Measurements from ENCODE around the gene FMC1. TPM values are rescaled to one million over a fixed set of nuclear protein-coding genes. Genes with fewer than 3 reads are reported as not detected.

Gene FMC1
- total and polyA plus RNA-seq, 4 experiments from 2014 or later: 6.7 to 66.8 (median 30.2) TPM

- H3K27ac Mint-ChIP-seq: peak overlapping the region; percentile 100
- H3K9me3 Mint-ChIP-seq: peaks cover 0 to 17% (median 3%) of the 10 kb centered on the region in 8 donors
- H3K27me3 Mint-ChIP-seq: peaks cover 3 to 6% of the 10 kb centered on the region in 2 donors
- ChIA-PET POLR2A (ENCODE audit: partially characterized antibody) (interaction anchor here (0.6 to 4.9 kb wide), 14 partner anchors 13 to 245 kb away, joined by 3 to 107 read pairs (median 3); partner anchors contain the start of genes LUC7L2 and UBN2), CTCF (ENCODE audit: partially characterized antibody) (interaction anchor here (0.9 to 1.6 kb wide), 3 partner anchors 20 to 104 kb away, joined by 3 to 8 read pairs (median 4); partner anchors contain the start of gene LUC7L2)
- peak overlapping the region; percentile 100 for H3K27ac ChIP-seq (ENCODE audit: low read depth, low read length)
- no peaks in the 10 kb centered on the region for H3K27me3 ChIP-seq (ENCODE audit: insufficient read depth, low read length)
- peak overlapping the region; percentile 95 to 99 (median 98) for H3K4me3 Mint-ChIP-seq
- H3K4me1 Mint-ChIP-seq: peaks cover 17 to 45% (median 27%) of the 10 kb centered on the region in 4 donors
- peaks cover 0 to 21% of the 10 kb centered on the region in 2 donors for H3K36me3 Mint-ChIP-seq
- H3K9me3 ChIP-seq (ENCODE audit: control insufficient read depth in 1 of 2, low read length in 2 of 2): no peaks in the 10 kb centered on the region
- peak; percentile 97 to 100 (median 98) for DNase-seq
- intact Hi-C loops (cut with micrococcal nuclease): loop anchor here (1.0 to 10.0 kb wide), 11 partner anchors 19 to 1335 kb away; partner anchors contain the start of genes ADCK2, LUC7L2, MKRN1 and UBN2
- peak overlapping the region; percentile 95 to 96 for H3K4me3 ChIP-seq (ENCODE audit: low read length in 2 of 2)
- H3K36me3 ChIP-seq (ENCODE audit: insufficient read depth, low read length): no peaks in the 10 kb centered on the region
- H3K4me1 ChIP-seq (ENCODE audit: insufficient read depth, low read length): peaks cover 20% of the 10 kb centered on the region
Observed at GRCh38 chr7:139340037-139340807, 915 bp upstream of the FMC1 start.

DNA sequence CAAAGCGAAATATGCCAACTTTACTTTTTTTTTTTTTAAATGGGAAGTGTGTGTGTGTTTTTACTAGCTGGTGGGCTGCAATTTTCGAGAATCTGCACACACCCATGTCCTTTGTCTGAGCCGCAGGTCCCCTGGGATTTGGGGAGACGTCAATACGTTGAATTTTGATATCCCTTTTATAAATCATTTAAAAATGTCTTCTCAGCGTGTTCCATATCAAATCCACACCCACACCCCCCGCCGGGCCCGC is 404 bp upstream of the FMC1 start:
- peak overlapping the region; percentile 95 to 96 for H3K4me3 ChIP-seq (ENCODE audit: low read length in 2 of 2)

GRCh38 chr7:139341776-139342226 is 664 bp downstream of the FMC1 start:
- Mint-ChIP-seq H3K9me3 (peaks cover 0 to 17% (median 3%) of the 10 kb centered on the region in 8 donors), H3K27ac (peak overlapping the region; percentile 100), H3K4me1 (peaks cover 18 to 45% (median 29%) of the 10 kb centered on the region in 4 donors), H3K27me3 (peaks cover 3 to 6% of the 10 kb centered on the region in 2 donors), H3K36me3 (peaks cover 5 to 27% of the 10 kb centered on the region in 2 donors), H3K4me3 (peak overlapping the region; percentile 95 to 99 (median 98))
- H3K36me3 ChIP-seq (ENCODE audit: insufficient read depth, low read length): peaks cover 3% of the 10 kb centered on the region
- peaks cover 20% of the 10 kb centered on the region for H3K4me1 ChIP-seq (ENCODE audit: insufficient read depth, low read length)
- CTCF ChIA-PET (ENCODE audit: partially characterized antibody): no interaction called here
- intact Hi-C loops (cut with micrococcal nuclease): loop anchor here (2.0 to 10.0 kb wide), 5 partner anchors 53 to 1333 kb away; partner anchors contain the start of genes ADCK2, MKRN1 and ZC3HAV1L
- DNase-seq: no peak
- no peaks in the 10 kb centered on the region for H3K27me3 ChIP-seq (ENCODE audit: insufficient read depth, low read length)
- POLR2A ChIA-PET (ENCODE audit: partially characterized antibody): interaction anchor here (1.0 kb wide), 1 partner anchor 247 kb away, joined by 3 read pairs; no protein-coding TSS in a partner anchor
- H3K9me3 ChIP-seq (ENCODE audit: control insufficient read depth in 1 of 2, low read length in 2 of 2): no peaks in the 10 kb centered on the region
- peak overlapping the region; percentile 95 to 96 for H3K4me3 ChIP-seq (ENCODE audit: low read length in 2 of 2)
- H3K27ac ChIP-seq (ENCODE audit: low read depth, low read length): peak overlapping the region; percentile 100

More for the DNA sequence above, 404 bp upstream of the FMC1 start:
- H3K4me1 Mint-ChIP-seq: peaks cover 17 to 45% (median 29%) of the 10 kb centered on the region in 4 donors
- peaks cover 0 to 21% of the 10 kb centered on the region in 2 donors for H3K36me3 Mint-ChIP-seq
- POLR2A ChIA-PET (ENCODE audit: partially characterized antibody): interaction anchor here (0.6 to 4.9 kb wide), 7 partner anchors 13 to 246 kb away, joined by 3 to 107 read pairs (median 5); partner anchors contain the start of genes LUC7L2 and UBN2
- no peaks in the 10 kb centered on the region for H3K9me3 ChIP-seq (ENCODE audit: control insufficient read depth in 1 of 2, low read length in 2 of 2)
- no peak for DNase-seq
- peaks cover 20% of the 10 kb centered on the region for H3K4me1 ChIP-seq (ENCODE audit: insufficient read depth, low read length)
- H3K36me3 ChIP-seq (ENCODE audit: insufficient read depth, low read length): no peaks in the 10 kb centered on the region
- peaks cover 3 to 6% of the 10 kb centered on the region in 2 donors for H3K27me3 Mint-ChIP-seq
- H3K27me3 ChIP-seq (ENCODE audit: insufficient read depth, low read length): no peaks in the 10 kb centered on the region
- H3K4me3 Mint-ChIP-seq: peak overlapping the region; percentile 95 to 99 (median 98)
- H3K27ac Mint-ChIP-seq: peak overlapping the region; percentile 100
- CTCF ChIA-PET (ENCODE audit: partially characterized antibody): no interaction called here
- intact Hi-C loops (cut with micrococcal nuclease): loop anchor here (1.0 to 10.0 kb wide), 11 partner anchors 19 to 1334 kb away; partner anchors contain the start of genes ADCK2, LUC7L2, MKRN1 and UBN2
- peaks cover 0 to 17% (median 3%) of the 10 kb centered on the region in 8 donors for H3K9me3 Mint-ChIP-seq
- peak overlapping the region; percentile 100 for H3K27ac ChIP-seq (ENCODE audit: low read depth, low read length)

DNA sequence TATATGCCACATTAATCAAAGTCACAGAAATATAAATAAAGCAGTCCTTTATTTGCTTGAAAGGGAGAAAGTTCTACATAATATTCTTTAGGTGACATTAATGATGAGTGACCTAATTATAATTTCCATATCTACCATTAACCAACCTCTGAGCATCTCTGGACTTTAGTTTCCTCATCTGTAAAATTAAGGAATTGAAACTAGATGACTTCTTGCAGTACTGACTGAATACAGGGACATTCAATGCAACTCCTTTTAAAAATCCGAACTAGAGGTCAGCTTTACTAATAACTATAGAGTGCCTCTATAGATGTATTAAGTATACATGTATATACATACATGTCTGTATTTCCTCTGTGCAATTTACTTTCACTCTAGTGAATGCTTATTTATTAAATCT is 3.9 kb downstream of the FMC1 start:
- Histone ChIP-seq H3K9me3 (ENCODE audit: control insufficient read depth in 1 of 2, low read length in 2 of 2) (no peaks in the 10 kb centered on the region), H3K27me3 (ENCODE audit: insufficient read depth, low read length) (no peaks in the 10 kb centered on the region), H3K27ac (ENCODE audit: low read depth, low read length) (no peak overlapping the region), H3K4me3 (ENCODE audit: low read length in 2 of 2) (no peak overlapping the region), H3K36me3 (ENCODE audit: insufficient read depth, low read length) (peaks cover 3% of the 10 kb centered on the region), H3K4me1 (ENCODE audit: insufficient read depth, low read length) (peaks cover 20% of the 10 kb centered on the region)
- intact Hi-C loops (cut with micrococcal nuclease): loop anchor here (10.0 kb wide), 2 partner anchors 50 to 1330 kb away; partner anchors contain the start of gene ADCK2
- no peak for DNase-seq
- H3K27ac Mint-ChIP-seq: peak overlapping the region in 2 of 7 donors; percentile 53 to 79
- peaks cover 0 to 13% (median 3%) of the 10 kb centered on the region in 8 donors for H3K9me3 Mint-ChIP-seq
- ChIA-PET CTCF (ENCODE audit: partially characterized antibody) (interaction anchor here (1.2 kb wide), 1 partner anchor 33 kb away, joined by 3 read pairs; no protein-coding TSS in a partner anchor), POLR2A (ENCODE audit: partially characterized antibody) (interaction anchor here (1.2 kb wide), 1 partner anchor 14 kb away, joined by 10 read pairs; the partner anchor contains the start of gene LUC7L2)
- no peak overlapping the region for H3K4me3 Mint-ChIP-seq
- peaks cover 15 to 36% (median 25%) of the 10 kb centered on the region in 4 donors for H3K4me1 Mint-ChIP-seq
- peaks cover 3 to 6% of the 10 kb centered on the region in 2 donors for H3K27me3 Mint-ChIP-seq
- H3K36me3 Mint-ChIP-seq: peaks cover 7 to 37% of the 10 kb centered on the region in 2 donors

- Histone ChIP-seq H3K4me1 (ENCODE audit: insufficient read depth, low read length) (no peaks in the 10 kb centered on the region), H3K36me3 (ENCODE audit: insufficient read depth, low read length) (peaks cover 3% of the 10 kb centered on the region), H3K27me3 (ENCODE audit: insufficient read depth, low read length) (no peaks in the 10 kb centered on the region), H3K27ac (ENCODE audit: low read depth, low read length) (no peak overlapping the region), H3K4me3 (ENCODE audit: low read length in 2 of 2) (no peak overlapping the region), H3K9me3 (ENCODE audit: control insufficient read depth in 1 of 2, low read length in 2 of 2) (no peaks in the 10 kb centered on the region)
- H3K4me3 Mint-ChIP-seq: no peak overlapping the region
- intact Hi-C loops (cut with micrococcal nuclease): no loop called here
- H3K9me3 Mint-ChIP-seq: no peaks in the 10 kb centered on the region
- POLR2A ChIA-PET (ENCODE audit: partially characterized antibody): no interaction called here
- peak overlapping the region in 2 of 7 donors; percentile 23 to 50 for H3K27ac Mint-ChIP-seq
- CTCF ChIA-PET (ENCODE audit: partially characterized antibody): no interaction called here
- no peaks in the 10 kb centered on the region for H3K27me3 Mint-ChIP-seq
- no peak for DNase-seq
- peaks cover 18 to 32% of the 10 kb centered on the region in 2 donors for H3K36me3 Mint-ChIP-seq
- H3K4me1 Mint-ChIP-seq: peaks cover 6 to 10% (median 7%) of the 10 kb centered on the region in 4 donors
Observed at GRCh38 chr7:139351027-139351426, 9.9 kb downstream of the FMC1 start.

DNA sequence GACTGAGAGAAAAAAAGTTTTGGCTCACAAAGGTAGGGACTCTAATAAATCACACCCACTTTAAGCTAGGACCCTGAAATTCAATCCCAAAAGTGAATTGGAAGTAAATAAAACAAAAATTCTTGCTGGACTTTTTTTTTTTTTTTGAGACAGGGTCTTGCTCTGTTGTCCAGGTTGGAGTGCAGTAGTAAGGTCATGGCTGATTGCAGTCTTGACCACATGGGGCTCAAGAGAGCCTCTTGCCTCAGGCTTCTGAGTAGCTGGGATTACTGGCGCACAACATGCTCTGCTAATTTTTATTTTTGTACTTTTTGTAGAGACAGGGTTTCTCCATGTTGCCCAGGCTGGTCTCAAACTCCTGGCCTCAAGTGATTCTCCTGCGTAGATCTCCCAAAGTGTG is 13.6 kb downstream of the FMC1 start:
- Histone ChIP-seq H3K27me3 (ENCODE audit: insufficient read depth, low read length) (no peaks in the 10 kb centered on the region), H3K4me3 (ENCODE audit: low read length in 2 of 2) (no peak overlapping the region), H3K9me3 (ENCODE audit: control insufficient read depth in 1 of 2, low read length in 2 of 2) (no peaks in the 10 kb centered on the region), H3K27ac (ENCODE audit: low read depth, low read length) (no peak overlapping the region), H3K4me1 (ENCODE audit: insufficient read depth, low read length) (peaks cover 9% of the 10 kb centered on the region), H3K36me3 (ENCODE audit: insufficient read depth, low read length) (no peaks in the 10 kb centered on the region)
- intact Hi-C loops (cut with micrococcal nuclease): loop anchor here (5.0 kb wide), 1 partner anchor 247 kb away; the partner anchor contains the start of gene ZC3HAV1
- Mint-ChIP-seq H3K4me1 (peaks cover 11 to 30% (median 16%) of the 10 kb centered on the region in 4 donors), H3K27me3 (no peaks in the 10 kb centered on the region), H3K36me3 (peaks cover 11 to 26% of the 10 kb centered on the region in 2 donors), H3K9me3 (no peaks in the 10 kb centered on the region), H3K27ac (no peak overlapping the region), H3K4me3 (no peak overlapping the region)
- no peak for DNase-seq
- POLR2A ChIA-PET (ENCODE audit: partially characterized antibody): no interaction called here
- CTCF ChIA-PET (ENCODE audit: partially characterized antibody): no interaction called here

GRCh38 chr7:139355320-139355719 is 14.2 kb downstream of the FMC1 start:
- Mint-ChIP-seq H3K4me3 (no peak overlapping the region), H3K4me1 (peaks cover 12 to 35% (median 16%) of the 10 kb centered on the region in 4 donors), H3K36me3 (peaks cover 11 to 27% of the 10 kb centered on the region in 2 donors), H3K27me3 (no peaks in the 10 kb centered on the region), H3K27ac (peak overlapping the region in 3 of 7 donors; percentile 2 to 30 (median 9)), H3K9me3 (no peaks in the 10 kb centered on the region)
- Histone ChIP-seq H3K27me3 (ENCODE audit: insufficient read depth, low read length) (no peaks in the 10 kb centered on the region), H3K27ac (ENCODE audit: low read depth, low read length) (no peak overlapping the region), H3K36me3 (ENCODE audit: insufficient read depth, low read length) (no peaks in the 10 kb centered on the region), H3K4me3 (ENCODE audit: low read length in 2 of 2) (no peak overlapping the region), H3K9me3 (ENCODE audit: control insufficient read depth in 1 of 2, low read length in 2 of 2) (no peaks in the 10 kb centered on the region), H3K4me1 (ENCODE audit: insufficient read depth, low read length) (peaks cover 9% of the 10 kb centered on the region)
- intact Hi-C loops (cut with micrococcal nuclease): loop anchor here (5.0 kb wide), 1 partner anchor 248 kb away; the partner anchor contains the start of gene ZC3HAV1
- DNase-seq: no peak
- POLR2A ChIA-PET (ENCODE audit: partially characterized antibody): interaction anchor here (0.6 kb wide), 1 partner anchor 603 kb away, joined by 3 read pairs; no protein-coding TSS in a partner anchor
- CTCF ChIA-PET (ENCODE audit: partially characterized antibody): no interaction called here
